Measurements from ENCODE around the gene POLR3E.
A peak's percentile ranks its signal among the peaks of the same experiment; 100 is the strongest.

Gene POLR3E

DNA sequence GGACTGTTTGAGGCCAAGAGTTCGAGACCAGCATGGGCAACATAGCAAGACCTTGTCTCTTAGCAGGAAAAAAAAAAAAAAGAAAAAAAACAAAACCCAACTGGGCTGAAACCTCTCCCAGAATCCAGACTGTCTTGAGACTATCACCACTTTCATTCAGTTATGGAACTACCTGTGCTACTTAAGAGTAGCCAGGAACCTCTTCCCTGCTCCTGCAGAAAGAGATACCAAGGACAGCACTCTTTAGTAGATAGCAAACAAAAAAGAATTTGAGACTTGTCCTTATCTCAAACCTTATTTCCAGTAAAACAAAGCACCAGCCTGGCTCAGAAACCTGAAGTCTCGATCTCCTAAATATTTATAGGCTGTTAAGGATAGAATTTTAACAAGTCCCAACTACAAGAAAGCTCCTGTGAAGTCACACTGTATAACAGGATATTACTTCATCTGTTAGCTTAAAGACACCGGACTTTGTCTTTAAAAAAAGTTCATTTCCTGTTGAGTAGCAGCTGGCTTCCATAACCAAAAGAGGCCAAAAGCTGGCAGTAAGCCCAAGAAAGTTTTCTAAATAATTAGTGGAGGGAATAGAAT is 72.1 kb downstream of the POLR3E start:
- no peak for DNase-seq

DNA sequence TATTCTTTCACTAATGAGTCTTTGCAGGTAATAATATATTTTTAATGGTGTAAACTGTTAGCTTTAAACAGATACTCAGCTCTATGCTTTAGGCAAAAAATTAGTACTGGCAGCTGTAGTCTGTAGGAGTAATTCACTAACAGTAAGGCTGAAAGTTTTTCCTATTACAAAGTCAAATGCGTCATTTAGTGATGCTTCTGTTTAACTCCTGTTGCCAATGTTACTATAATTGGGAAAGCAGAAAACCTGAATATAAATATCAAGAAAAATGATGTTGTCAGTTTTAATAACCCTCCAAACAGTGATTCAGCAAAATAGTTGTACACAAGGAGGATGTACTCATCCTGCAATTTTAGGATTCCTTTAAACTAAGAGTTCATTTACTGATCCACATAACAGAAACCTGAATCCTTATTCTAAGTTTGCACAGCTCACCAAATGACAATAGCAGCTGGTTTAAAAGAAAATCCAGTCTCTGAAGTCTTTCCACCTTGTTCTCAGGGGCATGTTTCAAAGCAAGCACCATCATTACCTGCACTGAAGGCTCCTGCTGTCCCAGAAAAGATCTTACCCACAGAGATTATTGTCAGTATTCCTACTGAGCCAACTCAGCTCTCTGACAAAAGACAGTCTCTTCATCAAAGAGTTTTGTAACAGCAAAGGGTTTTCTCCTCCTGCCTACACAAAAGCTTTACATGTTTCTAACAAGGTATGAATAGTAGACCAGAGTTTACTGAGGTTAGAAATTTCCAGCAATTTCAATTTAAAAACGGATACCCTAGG is 73.0 kb downstream of the POLR3E start:
- DNase-seq = no peak

DNA sequence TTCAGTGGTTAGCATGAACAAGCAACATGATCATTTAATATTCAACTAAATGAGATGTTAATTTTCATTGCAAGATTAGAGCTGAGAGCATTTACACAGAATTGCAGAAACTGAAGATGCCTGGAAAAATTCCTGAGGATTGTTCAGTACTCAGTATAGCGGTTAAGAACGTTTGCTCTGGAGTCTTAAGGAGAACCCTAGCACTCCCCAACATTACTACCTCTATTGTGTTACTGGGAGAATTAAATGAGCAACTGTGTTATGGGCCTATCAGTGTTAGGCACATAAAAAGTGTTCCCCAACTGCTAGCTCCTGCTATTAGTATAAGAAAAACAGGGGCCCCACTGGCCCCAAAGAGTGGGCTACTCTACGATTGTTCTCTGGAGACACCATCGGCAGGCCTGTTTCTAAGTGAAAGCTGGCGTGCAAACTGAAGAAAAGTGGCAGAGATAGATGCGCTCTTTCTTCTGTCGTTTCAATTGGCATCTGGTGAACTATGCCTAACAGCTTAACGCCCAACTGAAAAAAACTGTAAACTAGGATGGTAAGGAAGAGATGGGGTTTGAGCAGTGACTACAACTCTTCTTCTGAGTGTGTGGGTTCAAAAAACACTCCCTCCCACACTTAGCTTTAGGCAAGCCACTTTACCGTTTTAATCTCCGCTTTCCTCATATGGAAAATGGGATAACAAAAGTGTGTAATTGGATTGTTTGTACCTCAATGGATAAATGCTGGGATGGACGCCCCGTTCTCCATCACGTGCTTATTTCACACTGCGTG is 75.9 kb downstream of the POLR3E start:
- DNase-seq = no peak

DNA sequence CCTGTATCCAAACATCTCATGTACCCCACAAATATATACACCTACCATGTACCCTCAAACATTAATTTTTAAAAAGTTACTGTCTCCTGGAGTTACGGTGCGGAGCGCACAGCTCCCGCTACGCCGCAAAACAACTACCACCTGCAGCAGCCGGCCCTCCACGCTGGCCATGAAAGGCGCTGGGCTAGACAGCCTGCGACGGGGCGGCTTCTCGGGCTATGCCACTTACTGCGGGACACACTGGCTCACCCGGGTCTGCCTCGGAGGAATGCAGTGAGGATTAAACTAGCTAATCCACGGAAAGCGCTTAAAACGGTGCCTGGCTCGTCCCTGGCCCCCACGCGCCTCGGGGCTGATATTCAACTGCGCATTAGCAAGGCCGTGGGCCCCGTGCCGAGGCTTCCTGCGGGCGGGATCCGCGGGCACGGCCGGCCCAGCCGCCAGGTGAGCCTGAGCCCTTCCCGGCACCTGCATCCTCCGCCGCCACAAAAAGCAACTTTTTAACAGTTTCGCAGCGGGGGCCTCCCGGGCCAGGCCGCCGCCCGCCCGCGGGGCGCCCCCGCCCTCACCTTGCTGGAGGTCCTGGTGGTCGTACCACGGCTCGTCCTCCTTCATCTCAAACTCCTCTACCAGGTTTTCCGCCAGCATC is 76.6 kb downstream of the POLR3E start:
- DNase-seq = peak; percentile 84

DNA sequence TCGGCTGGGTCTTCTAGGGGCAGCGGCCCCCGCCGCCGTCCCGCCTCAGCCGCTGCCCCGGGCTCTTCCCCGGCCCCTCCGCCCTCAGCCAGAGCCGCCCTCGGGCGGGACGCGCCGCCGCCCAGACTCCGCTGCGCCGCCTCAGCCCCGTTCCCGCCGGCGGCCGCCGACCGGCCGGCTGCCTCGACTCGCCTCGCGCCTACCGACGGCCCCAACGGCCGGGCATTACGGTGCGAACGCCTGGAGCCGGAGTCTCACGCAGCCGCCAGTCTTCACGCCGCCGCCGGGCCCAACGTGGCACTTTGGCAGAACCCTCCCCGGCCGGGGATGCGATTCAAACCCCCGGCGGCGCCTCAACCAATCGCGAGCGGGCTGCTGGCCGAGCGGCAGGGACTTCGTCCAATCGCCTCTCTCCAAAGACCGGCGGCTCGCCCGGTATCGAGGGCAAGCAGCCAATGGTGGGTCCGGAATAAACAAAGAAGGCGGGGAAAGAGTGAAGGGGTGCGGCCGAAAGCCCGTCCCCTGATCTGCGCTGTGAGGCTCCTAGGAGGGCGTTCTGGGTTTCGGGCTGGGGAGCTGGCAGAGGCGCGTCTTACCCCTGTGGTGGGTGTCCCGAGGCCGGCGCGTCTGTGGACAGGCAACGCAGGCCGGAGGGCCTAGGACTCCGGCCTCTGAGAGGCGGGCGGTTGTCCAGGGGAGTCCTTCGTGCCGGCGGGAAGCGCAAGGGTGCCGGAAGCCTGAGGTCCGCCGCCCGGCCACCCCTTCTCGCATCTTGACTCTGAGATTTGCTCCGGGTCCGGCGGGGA is 77.3 kb downstream of the POLR3E start, which contains the start of gene CDR2:
Gene CDR2 (minus strand): TSS at position 309 of the 806 bp plus-strand sequence. CDS start 310 bp downstream, outside the sequence.
- DNase-seq = peak; percentile 98

DNA sequence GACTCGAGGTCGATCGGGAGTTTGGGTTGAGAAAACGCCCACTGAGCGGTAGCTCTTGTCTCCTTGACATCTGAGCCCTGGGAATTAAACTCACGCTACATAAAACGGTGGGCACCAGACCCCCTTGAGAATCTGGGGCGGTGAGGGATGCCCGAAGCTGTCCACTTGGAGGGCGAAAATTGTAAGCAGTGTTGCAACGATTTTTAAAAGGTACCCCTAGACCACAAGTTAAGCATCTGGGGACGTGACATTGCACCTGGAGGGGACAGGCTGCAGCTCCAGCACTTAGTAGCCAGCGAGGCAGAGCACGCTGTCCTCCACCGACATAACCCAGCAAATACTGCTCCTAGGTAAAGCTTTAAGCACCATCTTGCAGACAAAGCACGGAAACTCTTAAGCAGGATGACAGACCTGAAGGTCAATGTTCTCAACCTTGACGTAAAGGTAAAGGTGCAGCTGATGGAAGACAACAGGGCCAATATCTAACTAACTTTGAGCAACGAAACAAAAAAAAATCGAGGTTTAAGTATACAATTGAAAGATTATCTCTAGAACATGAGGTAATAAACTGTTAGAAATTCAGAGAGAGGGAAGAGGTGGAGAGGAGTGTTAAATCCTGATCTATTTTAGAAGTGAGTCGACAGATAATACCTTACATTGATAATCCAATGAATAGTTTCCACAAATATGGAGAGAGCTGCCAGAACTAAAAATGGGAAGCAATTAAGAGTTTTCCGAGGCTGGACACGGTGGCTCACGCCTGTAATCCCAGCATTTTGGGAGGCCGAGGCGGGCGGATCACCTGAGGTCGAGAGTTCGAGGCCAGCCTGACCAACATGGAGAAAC is 78.1 kb downstream of the POLR3E start:
- DNase-seq = no peak

DNA sequence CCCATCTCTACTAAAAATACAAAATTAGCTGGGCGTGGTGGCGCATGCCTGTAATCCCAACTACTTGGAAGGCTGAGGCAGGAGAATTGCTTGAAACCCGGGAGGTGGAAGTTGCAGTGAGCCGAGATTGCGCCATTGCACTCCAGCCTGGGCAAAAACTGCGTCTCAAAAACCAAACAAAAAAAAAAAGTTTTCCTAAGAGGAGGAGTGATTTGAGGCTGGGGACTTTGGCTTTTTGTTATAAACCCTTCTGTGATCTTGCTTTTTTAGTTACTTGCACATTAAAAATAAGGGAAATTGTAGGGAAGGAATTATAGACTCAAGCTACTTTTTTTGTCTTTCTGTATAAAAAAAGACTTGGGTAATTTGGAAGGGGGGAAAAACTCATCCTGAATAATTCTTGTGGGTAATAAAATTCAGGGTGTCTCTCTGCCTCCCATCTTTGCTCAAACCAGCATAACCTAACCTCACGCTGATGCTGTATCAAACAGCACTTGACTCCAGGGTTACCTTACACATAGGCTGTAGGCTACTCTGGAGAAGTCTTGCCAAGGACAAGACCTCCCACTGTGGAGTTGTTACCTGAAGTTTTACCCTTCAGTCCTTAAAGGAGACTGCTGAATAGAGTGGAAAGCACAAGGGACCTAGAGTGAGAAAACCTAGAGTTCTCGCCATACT is 78.9 kb downstream of the POLR3E start:
- no peak for DNase-seq

DNA sequence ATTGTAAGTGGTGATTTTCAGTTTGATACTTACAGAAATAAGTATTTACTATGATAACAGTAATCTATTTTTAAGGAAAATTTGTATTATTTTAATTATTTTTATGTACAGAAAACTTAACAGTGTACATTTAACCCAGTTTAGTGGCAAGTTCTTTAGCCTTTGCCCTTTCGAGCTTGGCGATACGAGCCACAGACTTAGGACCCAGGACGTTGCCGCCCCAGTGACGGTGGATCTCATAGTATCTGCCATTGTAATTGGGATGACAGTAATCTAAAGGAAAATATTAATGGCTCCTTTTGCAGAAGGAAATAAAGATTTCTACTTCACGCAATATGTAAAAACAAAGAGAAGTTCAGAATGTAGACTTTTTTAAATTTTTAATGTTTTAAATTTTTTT is 82.4 kb downstream of the POLR3E start:
- no peak for DNase-seq

DNA sequence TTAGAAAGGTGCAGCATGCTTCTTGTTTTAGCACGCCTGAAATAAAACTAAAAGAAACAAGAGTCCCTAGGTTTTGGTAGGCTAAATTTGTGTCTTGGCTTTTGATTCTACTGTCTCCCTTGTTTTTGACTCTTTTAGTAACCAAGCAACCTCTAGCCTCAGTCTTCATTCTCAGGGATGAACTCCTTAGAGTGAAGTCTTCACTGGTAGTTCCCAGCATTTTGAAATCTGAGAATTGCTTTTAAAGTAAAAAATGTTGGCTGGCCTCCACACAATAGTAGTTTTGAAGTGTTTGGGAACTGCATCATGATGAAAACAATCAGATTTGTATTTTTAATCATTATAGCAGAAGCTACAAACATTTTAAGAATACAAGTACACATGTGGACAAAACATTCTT is 83.3 kb downstream of the POLR3E start:
- no peak for DNase-seq

DNA sequence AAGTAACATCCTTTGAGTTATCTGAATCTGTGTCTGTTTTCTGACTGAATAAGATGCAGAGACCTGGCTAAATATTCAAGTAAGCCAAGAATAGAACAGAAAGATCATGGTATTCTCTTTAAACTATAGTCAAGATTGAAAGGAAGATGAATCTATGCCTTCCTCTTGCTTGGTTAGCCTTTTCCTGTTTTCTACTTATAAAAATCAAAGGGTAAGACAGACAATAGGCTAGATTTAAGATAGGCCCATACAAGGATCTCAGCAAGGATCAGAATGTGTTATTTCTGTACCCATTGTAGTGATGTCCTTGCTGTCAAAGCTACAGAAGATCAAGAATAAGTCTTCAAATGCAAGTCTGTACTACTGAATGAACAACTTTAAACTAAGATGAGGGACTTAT is 84.2 kb downstream of the POLR3E start:
- no peak for DNase-seq

DNA sequence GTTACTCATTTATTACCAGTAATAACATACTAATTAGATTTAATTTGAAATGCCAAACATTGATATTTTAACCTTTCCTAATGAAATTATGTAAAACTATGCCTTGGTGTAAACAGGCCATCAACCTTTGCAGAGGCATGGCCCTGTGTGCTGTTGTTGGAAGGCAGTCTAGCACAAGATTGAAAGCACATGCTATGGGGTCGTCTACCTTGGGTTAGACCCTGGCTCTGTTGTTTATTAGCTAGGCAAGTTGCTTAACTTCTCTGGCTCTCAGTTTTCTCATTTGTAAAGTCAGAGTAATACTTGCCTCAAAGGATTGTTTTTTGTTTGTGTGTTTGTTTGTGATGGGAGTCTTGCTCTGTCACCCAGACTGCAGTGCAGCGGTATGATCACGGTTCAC is 86.6 kb downstream of the POLR3E start:
- no peak for DNase-seq

Measured in retina (tissue), 1 donor.